Dermis blood vessel endothelial cell (primary cell): ENCODE data around the gene TMEM52. TPM values are rescaled to one million over a fixed set of nuclear protein-coding genes. Genes with fewer than 3 reads are reported as not detected.
"Not testable (repeated sequence)": the region's sequence is repeated elsewhere in the genome, so short reads cannot be mapped to it uniquely, and the experiment has no call there.

Experiments used
- DNase-seq: peaks from one replicate; pipeline ENCODE4 v3.0.0; 2010
- total RNA-seq: library from RNA; depleted of rRNA; stranded (reverse); fragments of >200 nt; gene quantifications from 2 replicates; pipeline ENCODE4 v1.2.3, GENCODE V29; 2014

Gene TMEM52
- total RNA-seq, 1 donor from 2014 or later: not detected

DNA sequence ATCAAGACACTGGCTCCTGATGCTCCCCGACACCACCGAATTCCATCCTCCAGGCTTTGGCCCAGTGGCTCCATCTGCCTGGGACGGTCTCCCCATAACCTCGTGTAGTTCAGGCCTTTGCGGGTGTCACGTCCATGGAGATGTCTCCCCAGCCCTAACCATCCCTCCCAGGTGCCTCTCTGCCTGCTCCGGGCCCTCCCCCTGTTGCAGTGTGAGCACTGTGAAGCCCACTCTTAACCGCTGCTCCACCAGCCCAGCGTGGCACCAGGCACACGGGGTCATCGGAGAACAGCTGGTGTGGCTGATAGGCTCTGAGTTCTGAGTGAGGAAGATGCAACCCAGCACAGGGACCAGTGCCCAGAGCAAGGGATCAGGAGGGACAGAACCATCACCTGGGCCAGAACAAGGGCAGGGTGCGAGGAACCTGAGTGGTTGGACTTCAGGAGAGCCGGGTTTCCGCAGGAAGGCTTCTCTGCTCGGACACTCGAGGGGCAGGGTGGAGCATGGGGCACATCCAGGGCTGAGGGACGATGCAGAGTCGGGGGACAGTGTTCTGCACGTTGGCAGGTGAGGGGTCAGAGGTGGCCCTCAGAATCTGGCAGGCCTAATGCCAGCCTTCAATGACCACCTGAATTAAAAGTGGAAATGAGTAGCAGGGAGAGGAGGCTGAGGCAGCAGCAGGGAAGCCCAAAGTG is 25.6 kb downstream of the TMEM52 start:
- no peak for DNase-seq

DNA sequence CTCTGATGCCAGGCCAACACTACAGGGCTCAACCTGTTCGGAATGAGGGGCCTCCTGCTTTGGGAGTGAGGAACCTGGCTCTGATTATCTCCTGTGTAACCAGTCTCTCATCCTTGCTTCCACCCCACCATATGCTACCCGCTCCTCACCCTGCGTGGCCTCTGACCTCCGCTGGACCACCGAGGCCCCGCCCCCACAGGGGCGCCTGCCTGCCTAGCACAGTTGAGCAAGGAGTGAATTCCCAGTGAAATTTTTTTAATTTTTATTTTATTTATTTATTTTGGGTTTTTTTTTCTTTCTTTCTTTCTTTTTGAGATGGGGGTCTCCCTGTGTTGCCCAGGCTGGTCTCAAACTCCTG is 26.3 kb downstream of the TMEM52 start:
- DNase-seq: no peak

DNA sequence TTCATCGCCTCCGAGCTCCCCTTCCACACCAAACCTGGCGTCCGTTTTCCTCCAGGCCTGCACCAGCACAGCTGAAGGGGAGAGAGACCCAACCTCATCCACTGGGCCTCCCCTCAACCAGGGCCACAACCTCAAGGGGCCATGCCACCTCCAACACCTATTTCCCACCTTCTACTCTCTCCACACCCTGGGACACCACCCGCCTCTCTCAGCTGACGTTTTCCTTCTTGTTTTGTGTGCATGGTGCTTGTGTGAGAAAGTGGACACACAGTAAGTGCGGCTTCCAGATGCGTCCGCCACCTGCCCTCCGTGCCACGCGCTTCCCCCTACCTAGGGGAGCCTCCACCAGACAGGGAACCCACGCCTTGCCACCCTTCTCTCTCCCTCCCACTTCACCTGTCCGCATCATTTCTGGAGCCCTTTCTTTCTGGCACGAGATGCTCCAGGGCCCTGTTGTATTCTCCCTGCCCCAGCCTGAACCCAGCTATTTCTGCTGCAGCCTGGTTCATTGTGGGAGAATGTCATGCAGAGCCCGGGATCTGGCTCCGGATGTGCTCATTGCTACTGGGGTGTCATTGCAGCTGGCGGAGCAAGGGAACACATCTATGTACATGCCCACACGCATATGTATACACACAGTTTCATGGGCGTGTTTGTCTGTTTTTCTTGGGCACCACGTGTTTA is 26.9 kb downstream of the TMEM52 start:
- DNase-seq: no peak

- DNase-seq: peak; percentile 66
These were observed 27.6 kb downstream of the TMEM52 start for GRCh38 chr1:1891349-1892078.

DNA sequence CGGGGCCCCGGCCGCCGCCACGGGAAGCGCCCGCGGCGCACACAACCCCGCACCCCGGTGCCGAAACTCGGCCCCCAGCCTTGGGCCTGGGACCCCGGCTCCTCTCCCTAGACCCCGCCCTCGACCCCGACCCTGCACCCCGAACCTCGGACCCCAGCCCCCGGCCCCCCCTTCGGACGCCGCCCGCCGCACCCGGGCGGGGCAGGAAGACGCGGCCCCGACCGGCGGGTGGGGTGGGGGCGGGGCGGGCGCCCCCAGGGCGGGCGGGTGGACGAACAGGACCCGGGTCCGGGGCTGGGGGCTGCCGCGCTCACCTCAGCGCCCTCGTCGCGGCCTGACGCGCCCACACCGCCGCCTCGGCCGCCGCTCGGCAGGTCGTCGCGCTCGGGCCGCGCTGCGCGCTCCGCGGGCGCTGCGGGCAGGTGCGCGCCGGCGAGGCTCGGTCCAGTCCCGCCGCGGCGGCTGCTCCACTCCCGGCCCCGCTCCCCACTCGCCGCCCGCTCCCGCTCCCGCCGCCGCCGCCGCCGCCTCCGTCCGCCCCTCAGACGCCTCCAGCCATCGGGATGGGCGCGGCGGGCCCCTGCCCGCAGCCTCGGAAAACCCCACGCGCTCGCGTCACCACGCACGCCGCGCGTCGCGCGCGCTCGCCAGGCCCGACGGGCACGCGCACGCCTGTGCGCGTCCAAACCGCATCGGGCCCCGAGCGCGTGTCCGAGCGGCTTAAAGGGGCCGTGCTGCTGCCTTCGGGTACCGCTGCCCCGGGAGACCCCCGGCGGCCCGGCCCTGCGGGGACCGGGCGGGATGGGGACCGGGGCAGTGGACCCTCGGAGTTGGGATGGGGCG is 28.4 kb downstream of the TMEM52 start, which contains the start of gene GNB1:
Gene GNB1, minus strand, starts transcription at position 582 of the 843 bp plus-strand sequence. CDS start 65,634 bp downstream, outside the sequence.
- peak; percentile 94 for DNase-seq

GRCh38 chr1:1889847-1890505 is 29.1 kb downstream of the TMEM52 start:
- peak; percentile 59 for DNase-seq

DNA sequence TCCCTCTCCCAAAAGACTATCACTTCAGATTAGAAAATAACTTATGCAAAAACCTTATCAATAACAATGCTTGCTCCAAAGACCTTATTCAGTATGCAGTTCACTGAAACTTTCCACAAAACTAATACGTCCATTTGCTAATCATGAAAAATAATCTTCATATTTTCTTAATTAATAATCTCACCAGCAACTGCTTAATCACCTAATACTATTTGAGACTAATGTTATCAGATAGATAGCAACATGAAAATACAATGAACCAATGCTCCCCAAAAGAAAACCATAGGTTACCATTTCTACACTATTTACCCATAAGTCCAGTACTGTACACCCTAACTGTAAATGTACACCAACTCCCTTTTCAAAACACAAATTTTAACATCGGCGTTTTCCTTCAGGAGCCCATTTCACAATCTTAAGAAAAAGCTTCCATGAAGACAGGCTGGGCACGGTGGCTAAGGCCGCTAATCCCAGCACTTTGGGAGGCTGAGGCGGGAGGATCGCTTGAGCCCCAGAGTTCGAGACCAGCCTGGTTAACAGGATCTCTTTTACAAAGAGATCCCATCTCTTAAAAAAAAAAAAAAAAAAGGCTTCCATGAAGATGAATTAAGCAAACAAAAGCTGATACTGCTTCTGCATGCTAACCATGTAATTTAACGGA is 29.9 kb downstream of the TMEM52 start:
- no peak for DNase-seq

GRCh38 chr1:1883890-1884289 is 35.2 kb downstream of the TMEM52 start:
- DNase-seq: not testable (repeated sequence)

- DNase-seq: no peak
These were observed 35.8 kb downstream of the TMEM52 start for GRCh38 chr1:1883092-1883873.

DNA sequence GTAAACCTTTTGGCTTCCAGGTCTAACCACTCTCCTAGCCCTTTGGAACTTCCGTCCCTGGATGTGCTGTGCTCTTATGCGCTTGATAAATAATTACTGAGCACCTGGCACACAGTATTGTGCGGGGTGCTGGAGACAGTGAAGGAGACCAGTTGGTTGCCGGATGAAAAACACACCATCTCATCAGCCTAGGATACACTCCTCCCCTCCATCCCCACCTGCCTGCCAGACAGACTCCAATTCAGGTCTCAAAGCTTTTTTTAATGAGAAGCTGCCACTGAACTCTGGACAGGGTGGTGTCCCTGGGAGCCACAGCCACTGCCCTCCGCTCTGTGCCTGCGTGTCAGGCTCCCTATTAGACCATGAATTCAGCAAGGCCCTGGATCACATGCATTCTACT is 37.4 kb downstream of the TMEM52 start:
- no peak for DNase-seq

DNA sequence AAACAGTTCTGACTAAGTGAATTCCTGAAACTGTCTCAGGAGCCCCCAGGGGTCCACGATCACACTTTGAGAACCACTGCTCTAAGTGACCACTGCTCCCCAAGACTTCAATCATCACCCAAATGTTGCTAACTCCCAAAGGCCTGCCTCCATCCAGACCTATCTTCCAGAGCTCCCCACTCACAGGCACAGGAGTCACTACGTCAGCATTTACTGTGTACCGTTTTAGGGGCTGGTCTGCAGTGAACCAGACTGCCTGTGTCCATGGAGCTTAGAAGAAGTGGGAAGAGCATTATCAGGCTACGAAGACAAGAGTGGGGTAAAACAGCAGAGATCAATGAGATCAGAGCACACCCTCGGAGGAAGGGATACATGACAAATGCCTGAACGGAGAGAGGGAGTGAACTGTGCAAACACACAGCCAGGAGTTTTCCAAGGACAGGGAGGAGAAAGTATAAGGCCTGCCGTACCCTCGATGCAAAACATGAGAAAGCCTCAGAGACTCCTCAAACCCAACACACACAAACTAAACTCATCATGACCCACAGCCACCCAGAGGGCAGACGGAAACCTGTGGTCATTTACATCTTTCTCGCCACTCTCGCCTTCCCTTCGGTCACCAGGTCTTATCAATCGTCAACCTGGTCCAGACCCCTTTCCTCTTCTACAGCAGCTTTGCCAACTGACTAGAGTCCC is 38.3 kb downstream of the TMEM52 start:
- no peak for DNase-seq

DNA sequence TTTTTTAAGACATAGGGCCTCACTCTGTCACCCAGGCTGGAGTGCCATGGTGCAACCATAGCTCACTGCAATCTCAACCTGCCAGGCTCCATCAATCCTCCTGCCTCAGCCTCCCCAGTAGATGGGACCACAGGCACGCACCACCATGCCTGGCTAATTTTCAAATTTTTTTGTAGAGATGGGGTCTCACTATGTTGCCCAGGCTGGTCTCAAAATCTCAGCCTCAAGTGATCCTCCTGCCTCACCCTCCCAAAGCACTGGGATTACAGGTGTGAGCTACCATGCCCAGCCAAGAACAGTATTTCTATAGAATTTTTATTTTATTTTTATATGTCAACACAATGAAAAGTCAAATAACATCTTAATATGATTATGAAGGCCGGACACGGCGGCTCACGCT is 39.1 kb downstream of the TMEM52 start:
- no peak for DNase-seq

DNA sequence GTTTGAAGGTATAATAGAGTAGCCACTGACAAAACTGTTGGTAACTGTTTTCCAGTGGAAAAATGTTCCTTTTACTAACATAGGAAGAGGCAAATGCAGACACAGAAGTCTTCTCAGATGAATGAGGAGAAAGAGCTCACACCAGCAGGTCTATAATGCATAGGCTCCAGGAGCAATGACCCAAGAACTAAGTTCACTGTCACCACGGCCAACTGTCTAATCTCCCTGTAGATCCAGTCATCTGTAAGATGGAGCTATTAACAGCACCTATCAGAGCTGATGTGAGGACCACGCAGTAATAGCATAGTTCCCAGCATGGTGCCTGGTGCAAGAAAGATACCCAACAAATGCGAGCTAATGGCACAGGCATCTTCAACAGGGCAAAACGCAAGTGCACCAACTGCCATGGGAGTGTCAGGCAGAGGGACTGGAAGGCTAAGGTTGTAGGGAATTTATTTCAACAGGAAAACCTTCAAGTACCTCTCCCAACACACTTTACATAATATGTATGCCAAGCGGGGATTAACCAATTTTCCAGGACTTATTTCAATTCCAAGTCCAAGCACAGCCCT is 41.1 kb downstream of the TMEM52 start:
- no peak for DNase-seq

DNA sequence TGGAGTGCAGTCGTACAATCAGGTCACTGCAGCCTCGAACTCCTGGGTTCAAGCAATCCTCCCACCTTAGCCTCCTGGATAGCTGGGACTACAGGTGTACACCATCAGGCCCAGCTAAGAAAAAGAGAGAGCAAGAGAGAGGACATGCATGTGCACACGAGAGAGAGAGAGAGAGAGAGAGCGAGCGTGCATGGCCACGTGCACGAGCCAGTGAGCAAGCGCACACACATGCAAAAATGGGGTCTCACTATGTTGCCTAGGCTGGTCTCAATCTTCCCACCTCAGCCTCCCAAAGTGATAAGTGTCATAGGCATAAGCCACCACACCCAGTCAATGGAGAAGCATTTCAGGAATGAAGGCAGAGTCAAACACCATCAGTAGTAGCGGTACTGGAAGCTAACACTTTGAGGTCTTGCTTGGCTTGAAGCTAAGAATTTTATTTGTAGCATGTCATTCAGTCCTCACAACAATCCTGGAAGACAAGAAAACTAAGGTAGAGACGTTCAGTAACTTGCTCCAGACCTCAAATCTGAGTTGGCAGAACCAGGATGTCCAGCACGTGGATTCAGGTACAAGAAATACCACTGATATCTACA is 42.6 kb downstream of the TMEM52 start:
- DNase-seq: no peak

- DNase-seq: no peak
These were observed 43.1 kb downstream of the TMEM52 start for GRCh38 chr1:1875932-1876331.

DNA sequence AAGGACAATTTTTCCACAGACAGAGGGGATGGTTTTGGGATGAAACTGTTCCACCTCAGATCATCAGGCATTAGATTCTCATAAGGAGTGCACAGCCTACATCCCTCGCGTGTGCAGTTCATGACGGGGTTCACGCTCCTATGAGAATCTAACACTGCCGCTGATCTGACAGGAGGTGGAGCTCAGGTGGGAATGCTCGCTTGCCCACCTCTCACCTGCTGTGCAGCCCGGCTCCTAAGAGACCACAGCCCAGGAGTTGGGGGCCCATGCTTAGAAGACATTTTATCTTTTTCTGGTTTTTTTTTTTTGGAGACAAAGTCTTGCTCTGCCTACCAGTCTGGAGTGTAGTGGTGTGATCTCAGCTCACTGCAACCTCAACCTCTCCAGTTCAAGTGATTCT is 44.2 kb downstream of the TMEM52 start:
- DNase-seq: no peak

DNA sequence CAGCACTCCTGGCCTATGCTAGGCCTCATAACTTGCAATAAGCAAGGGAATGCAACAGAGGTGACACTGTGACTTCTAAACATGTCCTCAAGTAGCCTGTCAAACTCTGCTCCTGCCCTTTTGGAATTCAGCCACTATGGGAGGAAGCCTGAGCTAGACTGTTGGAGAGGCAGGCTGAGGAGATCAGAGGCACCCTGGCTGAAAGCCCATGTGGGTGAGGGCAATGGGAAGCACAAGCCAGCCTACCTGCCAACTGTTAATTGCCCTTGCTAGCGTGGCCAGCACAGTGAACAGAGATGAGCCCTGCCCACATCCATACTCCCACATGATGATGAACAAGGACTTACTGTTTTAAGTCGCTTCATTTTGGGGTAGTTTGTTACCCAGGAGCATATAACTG is 45.9 kb downstream of the TMEM52 start:
- DNase-seq: no peak

- DNase-seq: no peak
These were observed 46.6 kb downstream of the TMEM52 start for GRCh38 chr1:1872329-1872994.

- DNase-seq: no peak
These were observed 49.6 kb downstream of the TMEM52 start for GRCh38 chr1:1869469-1869868.
